ENCODE results near the gene SLC20A1. TPM values are rescaled to one million over a fixed set of nuclear protein-coding genes. Genes with fewer than 3 reads are reported as not detected.

The SLC20A1 gene
- 100 to 1,000 TPM; 102 to 105 TPM for total RNA-seq
- polyA plus RNA-seq: 68.0 TPM

GRCh38 chr2:112645310-112646101, at the start of gene SLC20A1:
SLC20A1 (plus strand) TSS chr2:112645939; CDS start chr2:112646829, 890 bp downstream.
- Histone ChIP-seq H3K4me3 (ENCODE audit: low read length) (peak within 1 kb of the TSS; percentile 68), H3K4me1 (ENCODE audit: insufficient read depth, low read length) (peaks cover 50% of the 10 kb centered on the region), H3K9me3 (ENCODE audit: low read length) (no peaks in the 10 kb centered on the region), H3K27me3 (ENCODE audit: insufficient read depth, low read length, poor library complexity, severe bottlenecking) (no peaks in the 10 kb centered on the region), H3K36me3 (ENCODE audit: insufficient read depth, low read length) (peaks cover 17% of the 10 kb centered on the region), H3K27ac (ENCODE audit: low read depth, low read length) (peak within 1 kb of the TSS; percentile 90)
- Mint-ChIP-seq H3K9me3 (no peaks in the 10 kb centered on the region), H3K4me1 (peaks cover 59 to 73% (median 72%) of the 10 kb centered on the region in 3 donors), H3K36me3 (peaks cover 23 to 42% (median 27%) of the 10 kb centered on the region in 3 donors), H3K27me3 (no peaks in the 10 kb centered on the region), H3K4me3 (peak within 1 kb of the TSS; percentile 89 to 98 (median 93)), H3K27ac (peak within 1 kb of the TSS; percentile 91 to 97 (median 95))
- CTCF ChIA-PET: interaction anchor here (0.7 to 8.4 kb wide), 15 partner anchors 9 to 591 kb away, joined by 3 to 147 read pairs (median 3); partner anchors contain the start of gene TMEM87B
- peak; percentile 98 to 99 (median 98) for DNase-seq
- POLR2A ChIA-PET: interaction anchor here (0.6 to 5.0 kb wide), 12 partner anchors 9 to 591 kb away, joined by 3 to 96 read pairs (median 6); partner anchors contain the start of genes CHCHD5 and TMEM87B

- peaks cover 0 to 10% (median 4%) of the 10 kb centered on the region in 3 donors for H3K36me3 Mint-ChIP-seq
- ChIA-PET CTCF (interaction anchor here (1.2 to 5.3 kb wide), 4 partner anchors 11 to 476 kb away, joined by 3 to 92 read pairs (median 20); partner anchors contain the start of gene CHCHD5), POLR2A (interaction anchor here (0.6 to 0.7 kb wide), 2 partner anchors 13 to 126 kb away, joined by 3 to 4 read pairs; no protein-coding TSS in a partner anchor)
- no peaks in the 10 kb centered on the region for H3K9me3 Mint-ChIP-seq
- Histone ChIP-seq H3K4me3 (ENCODE audit: low read length) (no peak overlapping the region), H3K27me3 (ENCODE audit: insufficient read depth, low read length, poor library complexity, severe bottlenecking) (no peaks in the 10 kb centered on the region), H3K36me3 (ENCODE audit: insufficient read depth, low read length) (no peaks in the 10 kb centered on the region), H3K27ac (ENCODE audit: low read depth, low read length) (no peak overlapping the region), H3K4me1 (ENCODE audit: insufficient read depth, low read length) (peaks cover 5% of the 10 kb centered on the region), H3K9me3 (ENCODE audit: low read length) (no peaks in the 10 kb centered on the region)
- H3K27me3 Mint-ChIP-seq: no peaks in the 10 kb centered on the region
- no peak overlapping the region for H3K27ac Mint-ChIP-seq
- no peak for DNase-seq
- H3K4me1 Mint-ChIP-seq: peaks cover 4 to 6% (median 5%) of the 10 kb centered on the region in 3 donors
- no peak overlapping the region for H3K4me3 Mint-ChIP-seq
Observed at GRCh38 chr2:112597537-112598322, 48.0 kb upstream of the SLC20A1 start.

GRCh38 chr2:112600634-112601033, 45.1 kb upstream of the SLC20A1 start:
- Mint-ChIP-seq H3K36me3 (no peaks in the 10 kb centered on the region), H3K4me1 (peaks cover 4 to 6% (median 5%) of the 10 kb centered on the region in 3 donors), H3K27me3 (no peaks in the 10 kb centered on the region), H3K27ac (no peak overlapping the region), H3K4me3 (no peak overlapping the region), H3K9me3 (no peaks in the 10 kb centered on the region)
- ChIA-PET CTCF (interaction anchor here (1.2 to 5.3 kb wide), 17 partner anchors 9 to 285 kb away, joined by 3 to 92 read pairs (median 5); partner anchors contain the start of gene CHCHD5), POLR2A (interaction anchor here (0.6 kb wide), 1 partner anchor 91 kb away, joined by 4 read pairs; no protein-coding TSS in a partner anchor)
- Histone ChIP-seq H3K27me3 (ENCODE audit: insufficient read depth, low read length, poor library complexity, severe bottlenecking) (no peaks in the 10 kb centered on the region), H3K9me3 (ENCODE audit: low read length) (no peaks in the 10 kb centered on the region), H3K4me3 (ENCODE audit: low read length) (no peak overlapping the region), H3K36me3 (ENCODE audit: insufficient read depth, low read length) (no peaks in the 10 kb centered on the region), H3K4me1 (ENCODE audit: insufficient read depth, low read length) (peaks cover 5% of the 10 kb centered on the region), H3K27ac (ENCODE audit: low read depth, low read length) (no peak overlapping the region)
- no peak for DNase-seq

- ChIA-PET CTCF (interaction anchor here (0.9 to 5.3 kb wide), 6 partner anchors 15 to 283 kb away, joined by 4 to 92 read pairs (median 16); partner anchors contain the start of gene CHCHD5), POLR2A (no interaction called here)
- Mint-ChIP-seq H3K9me3 (no peaks in the 10 kb centered on the region), H3K27me3 (no peaks in the 10 kb centered on the region), H3K4me1 (peaks cover 4 to 6% (median 5%) of the 10 kb centered on the region in 3 donors), H3K36me3 (no peaks in the 10 kb centered on the region), H3K4me3 (no peak overlapping the region), H3K27ac (no peak overlapping the region)
- no peaks in the 10 kb centered on the region for H3K27me3 ChIP-seq (ENCODE audit: insufficient read depth, low read length, poor library complexity, severe bottlenecking)
- no peak overlapping the region for H3K27ac ChIP-seq (ENCODE audit: low read depth, low read length)
- H3K36me3 ChIP-seq (ENCODE audit: insufficient read depth, low read length): no peaks in the 10 kb centered on the region
- no peak for DNase-seq
- H3K4me3 ChIP-seq (ENCODE audit: low read length): no peak overlapping the region
- H3K9me3 ChIP-seq (ENCODE audit: low read length): no peaks in the 10 kb centered on the region
- H3K4me1 ChIP-seq (ENCODE audit: insufficient read depth, low read length): peaks cover 5% of the 10 kb centered on the region
Observed at GRCh38 chr2:112601754-112602153, 44.0 kb upstream of the SLC20A1 start.

GRCh38 chr2:112602917-112603316, 42.8 kb upstream of the SLC20A1 start:
- Mint-ChIP-seq H3K9me3 (no peaks in the 10 kb centered on the region), H3K4me1 (peaks cover 4 to 6% (median 5%) of the 10 kb centered on the region in 3 donors), H3K4me3 (no peak overlapping the region), H3K36me3 (no peaks in the 10 kb centered on the region), H3K27me3 (no peaks in the 10 kb centered on the region), H3K27ac (no peak overlapping the region)
- Histone ChIP-seq H3K9me3 (ENCODE audit: low read length) (no peaks in the 10 kb centered on the region), H3K36me3 (ENCODE audit: insufficient read depth, low read length) (no peaks in the 10 kb centered on the region), H3K4me1 (ENCODE audit: insufficient read depth, low read length) (peaks cover 5% of the 10 kb centered on the region), H3K27ac (ENCODE audit: low read depth, low read length) (no peak overlapping the region), H3K4me3 (ENCODE audit: low read length) (no peak overlapping the region), H3K27me3 (ENCODE audit: insufficient read depth, low read length, poor library complexity, severe bottlenecking) (no peaks in the 10 kb centered on the region)
- POLR2A ChIA-PET: no interaction called here
- no peak for DNase-seq
- CTCF ChIA-PET: interaction anchor here (0.7 kb wide), 1 partner anchor 124 kb away, joined by 3 read pairs; no protein-coding TSS in a partner anchor

- DNase-seq: no peak
Observed at GRCh38 chr2:112603731-112604130, 42.0 kb upstream of the SLC20A1 start.

GRCh38 chr2:112604952-112605351, 40.8 kb upstream of the SLC20A1 start:
- no peak overlapping the region for H3K27ac ChIP-seq (ENCODE audit: low read depth, low read length)
- H3K36me3 Mint-ChIP-seq: peaks cover 0 to 2% (median 0%) of the 10 kb centered on the region in 3 donors
- POLR2A ChIA-PET: no interaction called here
- H3K9me3 Mint-ChIP-seq: no peaks in the 10 kb centered on the region
- H3K27me3 ChIP-seq (ENCODE audit: insufficient read depth, low read length, poor library complexity, severe bottlenecking): no peaks in the 10 kb centered on the region
- H3K4me3 Mint-ChIP-seq: no peak overlapping the region
- H3K27ac Mint-ChIP-seq: peak overlapping the region in 1 of 8 donors; percentile 6
- H3K9me3 ChIP-seq (ENCODE audit: low read length): no peaks in the 10 kb centered on the region
- DNase-seq: no peak
- CTCF ChIA-PET: interaction anchor here (1.5 to 4.3 kb wide), 2 partner anchors 21 to 122 kb away, joined by 13 to 15 read pairs; no protein-coding TSS in a partner anchor
- H3K4me1 ChIP-seq (ENCODE audit: insufficient read depth, low read length): peaks cover 3% of the 10 kb centered on the region
- H3K4me3 ChIP-seq (ENCODE audit: low read length): no peak overlapping the region
- no peaks in the 10 kb centered on the region for H3K27me3 Mint-ChIP-seq
- peaks cover 3 to 4% (median 3%) of the 10 kb centered on the region in 3 donors for H3K4me1 Mint-ChIP-seq
- H3K36me3 ChIP-seq (ENCODE audit: insufficient read depth, low read length): no peaks in the 10 kb centered on the region

More at GRCh38 chr2:112603731-112604130, 42.0 kb upstream of the SLC20A1 start:
- ChIA-PET CTCF (interaction anchor here (1.2 to 4.3 kb wide), 3 partner anchors 22 to 123 kb away, joined by 3 to 15 read pairs (median 13); no protein-coding TSS in a partner anchor), POLR2A (no interaction called here)
- Histone ChIP-seq H3K4me1 (ENCODE audit: insufficient read depth, low read length) (peaks cover 5% of the 10 kb centered on the region), H3K27me3 (ENCODE audit: insufficient read depth, low read length, poor library complexity, severe bottlenecking) (no peaks in the 10 kb centered on the region), H3K36me3 (ENCODE audit: insufficient read depth, low read length) (no peaks in the 10 kb centered on the region), H3K27ac (ENCODE audit: low read depth, low read length) (no peak overlapping the region), H3K9me3 (ENCODE audit: low read length) (no peaks in the 10 kb centered on the region), H3K4me3 (ENCODE audit: low read length) (no peak overlapping the region)
- Mint-ChIP-seq H3K27ac (peak overlapping the region in 2 of 8 donors; percentile 17 to 24), H3K27me3 (no peaks in the 10 kb centered on the region), H3K4me1 (peaks cover 4 to 6% (median 5%) of the 10 kb centered on the region in 3 donors), H3K9me3 (no peaks in the 10 kb centered on the region), H3K36me3 (no peaks in the 10 kb centered on the region), H3K4me3 (no peak overlapping the region)

Data from CD8-positive, alpha-beta memory T cell (primary cell).